ENCODE data around the gene PHC2.

The PHC2 gene

DNA sequence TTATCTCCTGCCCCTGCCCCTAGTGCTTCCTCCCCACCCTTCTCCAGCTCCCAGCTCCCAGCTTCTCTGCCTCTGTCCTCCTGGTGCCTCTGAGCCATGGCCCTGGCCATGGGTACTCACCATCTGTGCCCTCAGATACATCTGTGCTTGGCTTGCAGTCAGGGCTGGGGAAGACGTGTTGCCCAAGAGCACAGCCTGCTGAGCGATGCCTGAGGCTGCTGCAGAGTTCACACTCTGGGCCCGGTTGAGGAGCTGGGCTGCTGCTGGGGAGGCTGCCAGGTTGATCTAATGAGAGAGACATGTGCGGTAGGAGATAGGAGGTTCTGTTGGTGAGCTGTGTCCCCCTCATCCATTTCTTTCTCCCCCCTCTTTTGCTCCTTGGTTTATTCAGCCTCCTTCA is 60.6 kb downstream of the PHC2 start:
- Histone ChIP-seq H3K4me1 (peaks cover 0 to 32% (median 27%) of the 10 kb centered on the region in 4 donors), H3K27ac (no peak overlapping the region), H3K4me3 (no peak overlapping the region), H3K36me3 (peaks cover 5 to 48% (median 10%) of the 10 kb centered on the region in 3 donors), H3K9me3 (no peaks in the 10 kb centered on the region), H3K27me3 (no peaks in the 10 kb centered on the region)
- TF ChIP-seq CTCF (IDR thresholded peaks at IDR 0.05), result no peak
- intact Hi-C loops (cut with DNase I; ENCODE audit: low total_unique reads), result loop anchor here (10.0 kb wide), 1 partner anchor 94 kb away; no protein-coding TSS in a partner anchor
- DNase-seq, result no peak

GRCh38 chr1:33369764-33370163 is 61.1 kb downstream of the PHC2 start:
- Histone ChIP-seq H3K27me3 (no peaks in the 10 kb centered on the region), H3K9me3 (no peaks in the 10 kb centered on the region), H3K4me3 (no peak overlapping the region), H3K27ac (no peak overlapping the region), H3K36me3 (peaks cover 0 to 48% (median 7%) of the 10 kb centered on the region in 3 donors), H3K4me1 (peaks cover 0 to 38% (median 32%) of the 10 kb centered on the region in 4 donors)
- TF ChIP-seq CTCF (IDR thresholded peaks at IDR 0.05), result no peak
- DNase-seq, result no peak
- intact Hi-C loops (cut with DNase I; ENCODE audit: low total_unique reads), result loop anchor here (5.0 to 10.0 kb wide), 2 partner anchors 95 to 147 kb away; no protein-coding TSS in a partner anchor

DNA sequence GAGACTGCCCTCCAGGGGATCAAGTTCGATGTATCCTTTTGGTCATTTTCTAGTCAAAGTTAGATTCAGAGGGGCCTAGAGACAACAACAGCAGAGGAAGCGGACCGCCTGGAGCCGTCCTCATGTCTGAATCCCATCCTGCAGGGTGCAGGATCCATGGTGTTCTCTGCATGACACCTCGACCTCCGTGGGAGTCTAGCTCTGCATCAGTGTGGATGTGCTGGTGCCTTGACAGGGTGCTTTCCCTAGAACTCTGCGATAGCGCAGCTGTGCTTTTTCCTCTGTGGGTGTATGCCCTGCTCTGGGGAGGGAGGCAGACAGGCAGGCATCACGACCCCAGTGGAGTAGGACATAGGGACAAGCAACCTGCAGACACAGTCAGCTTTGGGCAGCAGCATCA is 61.8 kb downstream of the PHC2 start:
- peaks cover 0 to 44% (median 39%) of the 10 kb centered on the region in 4 donors for H3K4me1 ChIP-seq
- intact Hi-C loops (cut with DNase I; ENCODE audit: low total_unique reads), result loop anchor here (5.0 kb wide), 1 partner anchor 147 kb away; no protein-coding TSS in a partner anchor

DNA sequence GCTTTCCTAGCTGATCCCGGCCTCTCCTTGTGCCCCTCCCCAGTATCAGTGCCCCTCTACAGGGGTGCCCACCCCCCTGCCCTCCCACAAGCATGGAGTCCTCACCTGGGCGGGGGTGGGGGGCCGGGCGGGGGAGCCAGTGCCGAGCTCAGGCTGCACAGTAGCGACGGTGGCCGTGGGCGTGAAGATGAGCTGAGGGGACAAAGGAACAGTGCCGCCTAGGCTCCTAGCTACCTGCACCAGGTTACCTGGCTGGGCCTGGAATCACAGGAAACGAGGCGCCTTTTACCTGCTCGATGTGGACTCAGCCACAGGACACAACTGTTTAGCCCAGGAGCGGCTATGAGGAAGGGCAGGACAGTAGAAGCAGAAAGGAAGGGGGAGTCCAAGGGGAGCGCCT is 62.5 kb downstream of the PHC2 start:
- no peaks in the 10 kb centered on the region for H3K9me3 ChIP-seq
- no peak for TF ChIP-seq CTCF (IDR thresholded peaks at IDR 0.05)
- no peak overlapping the region for H3K4me3 ChIP-seq
- H3K4me1 ChIP-seq, result peaks cover 0 to 51% (median 45%) of the 10 kb centered on the region in 4 donors
- intact Hi-C loops (cut with DNase I; ENCODE audit: low total_unique reads), result loop anchor here (5.0 kb wide), 1 partner anchor 146 kb away; no protein-coding TSS in a partner anchor
- peaks cover 0 to 40% (median 7%) of the 10 kb centered on the region in 3 donors for H3K36me3 ChIP-seq
- DNase-seq, result no peak
- peak overlapping the region; percentile 84 to 87 for H3K27ac ChIP-seq
- no peaks in the 10 kb centered on the region for H3K27me3 ChIP-seq

More for the DNA sequence above, 61.8 kb downstream of the PHC2 start:
- Histone ChIP-seq H3K27me3 (no peaks in the 10 kb centered on the region), H3K36me3 (peaks cover 0 to 46% (median 7%) of the 10 kb centered on the region in 3 donors), H3K4me3 (no peak overlapping the region), H3K27ac (no peak overlapping the region), H3K9me3 (no peaks in the 10 kb centered on the region)
- DNase-seq, result no peak
- TF ChIP-seq CTCF (IDR thresholded peaks at IDR 0.05), result no peak

- Histone ChIP-seq H3K4me3 (no peak overlapping the region), H3K4me1 (peaks cover 0 to 58% (median 52%) of the 10 kb centered on the region in 4 donors), H3K36me3 (peaks cover 0 to 38% (median 7%) of the 10 kb centered on the region in 3 donors), H3K27me3 (no peaks in the 10 kb centered on the region), H3K9me3 (no peaks in the 10 kb centered on the region), H3K27ac (peak overlapping the region; percentile 84 to 87)
- TF ChIP-seq CTCF (IDR thresholded peaks at IDR 0.05), result peak; percentile 95 to 99
- intact Hi-C loops (cut with DNase I; ENCODE audit: low total_unique reads), result loop anchor here (1.0 to 5.0 kb wide), 3 partner anchors 67 to 145 kb away; no protein-coding TSS in a partner anchor
- DNase-seq, result peak; percentile 87 to 91
These were observed 63.1 kb downstream of the PHC2 start for GRCh38 chr1:33367485-33368405.
